ENCODE results near the gene CYTH3.

CYTH3 gene

DNA sequence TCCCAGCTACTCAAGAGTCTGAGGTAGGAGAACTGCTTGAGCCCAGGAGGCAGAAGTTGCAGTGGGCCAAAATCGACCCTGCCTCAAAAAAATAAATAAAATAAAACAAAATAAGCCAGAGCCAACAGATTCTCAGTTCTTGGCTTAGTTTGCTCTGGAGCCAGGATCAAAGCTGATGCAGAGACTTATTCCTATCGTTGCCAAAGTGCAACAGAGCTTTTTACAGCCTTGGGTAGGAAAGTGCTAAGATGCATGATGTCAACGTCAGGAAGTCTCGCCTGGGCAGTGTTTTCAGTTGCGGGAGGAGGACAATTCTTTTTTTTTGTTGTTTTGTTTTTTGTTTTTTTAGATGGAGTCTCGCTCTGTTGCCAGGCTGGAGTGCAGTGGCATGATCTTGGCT lies 43.8 kb upstream of the CYTH3 start:
- Histone ChIP-seq H3K9me3 (ENCODE audit: insufficient read depth, low read length) (no peaks in the 10 kb centered on the region), H2AFZ (ENCODE audit: low read depth, low read length, severe bottlenecking) (no peak overlapping the region), H3F3A (ENCODE audit: insufficient read depth) (no peaks in the 10 kb centered on the region), H3K79me2 (ENCODE audit: insufficient read depth, low read length) (no peaks in the 10 kb centered on the region), H3K27ac (ENCODE audit: low read depth, low read length) (no peak overlapping the region), H3K36me3 (ENCODE audit: low read length) (no peaks in the 10 kb centered on the region), H3K9me2 (replicated peaks; ENCODE audit: insufficient read depth, low read length) (no peaks in the 10 kb centered on the region), H3K27me3 (ENCODE audit: low read length) (no peaks in the 10 kb centered on the region), H4K20me1 (ENCODE audit: low read depth, low read length) (no peaks in the 10 kb centered on the region), H3K4me2 (ENCODE audit: low read depth, low read length, poor library complexity, severe bottlenecking) (no peak overlapping the region), H3K4me3 (ENCODE audit: insufficient read depth, low read length, poor library complexity, severe bottlenecking) (no peak overlapping the region), H3K9ac (ENCODE audit: low read length) (no peak overlapping the region)
- no peak for TF ChIP-seq EZH2phosphoT487 (conservative IDR thresholded peaks at IDR 0.05; ENCODE audit: low read length)
- TF ChIP-seq, protein P1, sequence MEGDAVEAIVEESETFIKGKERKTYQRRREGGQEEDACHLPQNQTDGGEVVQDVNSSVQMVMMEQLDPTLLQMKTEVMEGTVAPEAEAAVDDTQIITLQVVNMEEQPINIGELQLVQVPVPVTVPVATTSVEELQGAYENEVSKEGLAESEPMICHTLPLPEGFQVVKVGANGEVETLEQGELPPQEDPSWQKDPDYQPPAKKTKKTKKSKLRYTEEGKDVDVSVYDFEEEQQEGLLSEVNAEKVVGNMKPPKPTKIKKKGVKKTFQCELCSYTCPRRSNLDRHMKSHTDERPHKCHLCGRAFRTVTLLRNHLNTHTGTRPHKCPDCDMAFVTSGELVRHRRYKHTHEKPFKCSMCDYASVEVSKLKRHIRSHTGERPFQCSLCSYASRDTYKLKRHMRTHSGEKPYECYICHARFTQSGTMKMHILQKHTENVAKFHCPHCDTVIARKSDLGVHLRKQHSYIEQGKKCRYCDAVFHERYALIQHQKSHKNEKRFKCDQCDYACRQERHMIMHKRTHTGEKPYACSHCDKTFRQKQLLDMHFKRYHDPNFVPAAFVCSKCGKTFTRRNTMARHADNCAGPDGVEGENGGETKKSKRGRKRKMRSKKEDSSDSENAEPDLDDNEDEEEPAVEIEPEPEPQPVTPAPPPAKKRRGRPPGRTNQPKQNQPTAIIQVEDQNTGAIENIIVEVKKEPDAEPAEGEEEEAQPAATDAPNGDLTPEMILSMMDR (IDR thresholded peaks at IDR 0.05; ENCODE audit: insufficient read depth, low read length, poor library complexity, severe bottlenecking): no peak

DNA sequence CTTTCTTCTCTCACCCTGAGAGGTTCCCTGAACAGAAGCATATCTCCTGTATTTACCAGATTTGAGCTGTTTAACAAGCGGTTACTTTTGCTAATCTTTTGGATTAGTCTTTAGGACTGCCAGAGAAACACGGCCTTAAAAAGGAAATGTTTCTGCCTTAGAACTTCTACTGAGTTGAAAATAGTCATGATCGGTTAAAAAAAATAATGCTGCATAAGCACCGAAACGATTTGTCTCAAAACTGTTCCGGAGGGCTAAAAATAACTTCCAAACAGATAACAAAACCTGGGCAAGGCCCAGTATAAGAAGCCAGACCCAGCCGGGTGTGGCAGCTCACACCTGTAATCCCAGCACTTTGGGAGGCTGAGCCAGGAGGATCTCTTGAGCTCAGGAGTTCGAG lies 43.3 kb upstream of the CYTH3 start:
- no peaks in the 10 kb centered on the region for H3K27me3 ChIP-seq (ENCODE audit: low read length)
- TF ChIP-seq, protein P1 (IDR thresholded peaks at IDR 0.05; ENCODE audit: insufficient read depth, low read length, poor library complexity, severe bottlenecking): no peak
- TF ChIP-seq EZH2phosphoT487 (conservative IDR thresholded peaks at IDR 0.05; ENCODE audit: low read length): no peak
- H4K20me1 ChIP-seq (ENCODE audit: low read depth, low read length): no peaks in the 10 kb centered on the region
- H2AFZ ChIP-seq (ENCODE audit: low read depth, low read length, severe bottlenecking): no peak overlapping the region
- no peak overlapping the region for H3K9ac ChIP-seq (ENCODE audit: low read length)
- H3K4me3 ChIP-seq (ENCODE audit: insufficient read depth, low read length, poor library complexity, severe bottlenecking): no peak overlapping the region
- H3K4me2 ChIP-seq (ENCODE audit: low read depth, low read length, poor library complexity, severe bottlenecking): no peak overlapping the region
- no peak overlapping the region for H3K27ac ChIP-seq (ENCODE audit: low read depth, low read length)
- no peaks in the 10 kb centered on the region for H3K79me2 ChIP-seq (ENCODE audit: insufficient read depth, low read length)
- H3K9me2 ChIP-seq (replicated peaks; ENCODE audit: insufficient read depth, low read length): no peaks in the 10 kb centered on the region
- no peaks in the 10 kb centered on the region for H3K9me3 ChIP-seq (ENCODE audit: insufficient read depth, low read length)
- no peaks in the 10 kb centered on the region for H3K36me3 ChIP-seq (ENCODE audit: low read length)
- no peaks in the 10 kb centered on the region for H3F3A ChIP-seq (ENCODE audit: insufficient read depth)

DNA sequence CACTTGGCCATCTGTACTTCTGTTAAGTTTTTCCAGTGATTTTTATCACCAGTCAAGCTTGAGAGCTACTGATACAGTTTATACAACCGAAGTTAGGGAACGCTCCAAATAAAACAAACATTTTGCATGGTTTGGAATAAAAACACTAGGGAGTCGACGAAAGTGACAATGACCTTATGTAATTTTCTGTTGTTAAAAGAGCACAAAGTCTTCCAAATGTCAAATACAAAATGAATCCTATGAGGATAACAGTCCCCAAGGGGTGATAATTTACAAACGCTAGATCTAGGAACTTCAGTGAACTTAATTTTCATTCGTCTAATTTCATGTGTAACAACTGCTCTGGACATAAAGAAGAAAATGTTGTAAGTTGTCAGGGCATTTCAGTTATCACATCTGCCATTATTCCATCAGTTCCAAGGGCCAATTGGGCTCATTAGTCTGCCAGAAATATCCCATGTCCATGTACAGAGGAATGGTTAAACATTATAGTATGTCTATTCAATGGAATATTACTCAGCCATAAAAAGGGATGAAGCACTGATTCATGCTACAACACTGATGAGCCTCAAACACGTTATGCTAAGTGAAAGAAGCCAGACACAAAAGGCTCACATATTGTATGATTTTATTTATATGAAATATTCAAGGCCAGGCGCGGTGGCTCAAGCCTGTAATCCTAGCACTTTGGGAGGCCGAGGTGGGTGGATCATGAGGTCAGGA lies 38.0 kb upstream of the CYTH3 start:
- H3K9ac ChIP-seq (ENCODE audit: low read length): no peak overlapping the region
- H3K27ac ChIP-seq (ENCODE audit: low read depth, low read length): no peak overlapping the region
- H3K4me2 ChIP-seq (ENCODE audit: low read depth, low read length, poor library complexity, severe bottlenecking): no peak overlapping the region
- TF ChIP-seq, protein P1 (IDR thresholded peaks at IDR 0.05; ENCODE audit: insufficient read depth, low read length, poor library complexity, severe bottlenecking): no peak
- no peak for TF ChIP-seq EZH2phosphoT487 (conservative IDR thresholded peaks at IDR 0.05; ENCODE audit: low read length)
- no peak overlapping the region for H2AFZ ChIP-seq (ENCODE audit: low read depth, low read length, severe bottlenecking)
- H3K79me2 ChIP-seq (ENCODE audit: insufficient read depth, low read length): no peaks in the 10 kb centered on the region
- H3K27me3 ChIP-seq (ENCODE audit: low read length): no peaks in the 10 kb centered on the region
- no peaks in the 10 kb centered on the region for H4K20me1 ChIP-seq (ENCODE audit: low read depth, low read length)
- H3K9me3 ChIP-seq (ENCODE audit: insufficient read depth, low read length): no peaks in the 10 kb centered on the region
- no peaks in the 10 kb centered on the region for H3K9me2 ChIP-seq (replicated peaks; ENCODE audit: insufficient read depth, low read length)
- H3F3A ChIP-seq (ENCODE audit: insufficient read depth): no peaks in the 10 kb centered on the region
- H3K4me3 ChIP-seq (ENCODE audit: insufficient read depth, low read length, poor library complexity, severe bottlenecking): no peak overlapping the region
- H3K36me3 ChIP-seq (ENCODE audit: low read length): no peaks in the 10 kb centered on the region

All from SU-DHL-6 (cell line).